ENCODE results near the gene MCF2L2.

Gene MCF2L2

GRCh38 chr3:183226333-183226890 lies 202.0 kb downstream of the MCF2L2 start:
- DNase-seq, result no peak

- DNase-seq, result no peak
Observed at GRCh38 chr3:183224180-183224970, 204.0 kb downstream of the MCF2L2 start.

- DNase-seq, result no peak
Observed at GRCh38 chr3:183222631-183223235, 205.7 kb downstream of the MCF2L2 start.

GRCh38 chr3:183220828-183221227 lies 207.6 kb downstream of the MCF2L2 start:
- no peak for DNase-seq

GRCh38 chr3:183218826-183219225 lies 209.6 kb downstream of the MCF2L2 start:
- DNase-seq, result no peak

GRCh38 chr3:183217548-183218332 lies 210.7 kb downstream of the MCF2L2 start:
- no peak for DNase-seq

GRCh38 chr3:183215591-183216202 lies 212.7 kb downstream of the MCF2L2 start:
- DNase-seq, result no peak

- no peak for DNase-seq
Observed at GRCh38 chr3:183214277-183214612, 214.2 kb downstream of the MCF2L2 start.

GRCh38 chr3:183213415-183214276 lies 214.8 kb downstream of the MCF2L2 start:
- no peak for DNase-seq

- no peak for DNase-seq
Observed at GRCh38 chr3:183212565-183212964, 215.9 kb downstream of the MCF2L2 start.

GRCh38 chr3:183212096-183212495 lies 216.3 kb downstream of the MCF2L2 start:
- DNase-seq, result no peak

GRCh38 chr3:183211352-183211751 lies 217.1 kb downstream of the MCF2L2 start:
- no peak for DNase-seq

GRCh38 chr3:183210862-183211341 lies 217.5 kb downstream of the MCF2L2 start:
- DNase-seq, result no peak

- no peak for DNase-seq
Observed at GRCh38 chr3:183210341-183210740, 218.1 kb downstream of the MCF2L2 start.

- no peak for DNase-seq
Observed at GRCh38 chr3:183208800-183209199, 219.6 kb downstream of the MCF2L2 start.

GRCh38 chr3:183208260-183208659 lies 220.2 kb downstream of the MCF2L2 start:
- DNase-seq, result no peak

GRCh38 chr3:183203670-183204069 lies 224.7 kb downstream of the MCF2L2 start:
- DNase-seq, result no peak

GRCh38 chr3:183202004-183202722 lies 226.3 kb downstream of the MCF2L2 start:
- no peak for DNase-seq

GRCh38 chr3:183198939-183199338 lies 229.5 kb downstream of the MCF2L2 start:
- DNase-seq, result no peak

GRCh38 chr3:183197734-183198133 lies 230.7 kb downstream of the MCF2L2 start:
- DNase-seq, result no peak

- DNase-seq, result no peak
Observed at GRCh38 chr3:183195266-183195665, 233.2 kb downstream of the MCF2L2 start.

All from NCI-H1048 (cell line).